GM19238 (cell line): ENCODE data around the gene OR5M8.

Experiments
- DNase-seq: peaks from one replicate; pipeline ENCODE4 v3.0.0; 2011; ENCODE audit warnings: low spot score; ENCODE audit not compliant: insufficient read length

Gene OR5M8

GRCh38 chr11:56491270-56491669, at the start of gene OR5M8:
Gene OR5M8 (minus strand): TSS chr11:56491370. CDS start chr11:56491370, 0 bp downstream.
- DNase-seq = no peak

- no peak for DNase-seq
Observed at GRCh38 chr11:56533054-56533740, 42.0 kb upstream of the OR5M8 start.

- DNase-seq = no peak
Observed at GRCh38 chr11:56531856-56532255, 40.7 kb upstream of the OR5M8 start.

- DNase-seq = no peak
Observed at GRCh38 chr11:56522008-56522407, 30.8 kb upstream of the OR5M8 start.

- no peak for DNase-seq
Observed at GRCh38 chr11:56513280-56513679, 22.1 kb upstream of the OR5M8 start.

GRCh38 chr11:56509439-56509838, 18.3 kb upstream of the OR5M8 start:
- no peak for DNase-seq

GRCh38 chr11:56497010-56497409, 5.8 kb upstream of the OR5M8 start:
- DNase-seq = no peak

- no peak for DNase-seq
Observed at GRCh38 chr11:56495117-56495516, 3.9 kb upstream of the OR5M8 start.

GRCh38 chr11:56486801-56487200, 4.4 kb downstream of the OR5M8 start:
- DNase-seq = no peak

GRCh38 chr11:56474729-56475235, 16.4 kb downstream of the OR5M8 start:
- DNase-seq = no peak

- no peak for DNase-seq
Observed at GRCh38 chr11:56473252-56473651, 17.9 kb downstream of the OR5M8 start, which contains the start of gene OR5M3. Gene OR5M3 (minus strand): TSS chr11:56473352. CDS start chr11:56470497, 2,855 bp downstream.

GRCh38 chr11:56457076-56457475, 34.1 kb downstream of the OR5M8 start:
- DNase-seq = no peak

- DNase-seq = no peak
Observed at GRCh38 chr11:56453521-56453920, 37.6 kb downstream of the OR5M8 start.
